Naive thymus-derived CD4-positive, alpha-beta T cell (primary cell): ENCODE results near the gene SLC7A1. TPM values are rescaled to one million over a fixed set of nuclear protein-coding genes. Genes with fewer than 3 reads are reported as not detected.

Experiments used
- ATAC-seq: fragments of 150-1000 bp; cut with Tn5 transposase; 2 replicates; pipeline ENCODE4 v1.10.0; 2021; ENCODE audit warnings: mild to moderate bottlenecking, moderate library complexity
- CTCF ChIA-PET: fragments of 350-600 bp; sonication (Branson Sonifier 250); formaldehyde crosslinking; loops from one replicate; lab custom pipeline; 2021; ENCODE audit warnings: antibody characterized with exemption; lab: Charles Lee
- POLR2A ChIA-PET: fragments of 350-600 bp; sonication (Branson Sonifier 250); formaldehyde crosslinking; loops from one replicate; lab custom pipeline; 2021; ENCODE audit warnings: antibody characterized with exemption, inconsistent platforms; lab: Charles Lee
- DNase-seq, 9 donors: peaks; one replicate each; pipeline versions ENCODE4 v3.0.0 to v3.0.0-alpha.2; 2020 to 2022; ENCODE audit warnings: mixed read lengths in 1 of 9
- H3K27ac ChIP-seq: one replicate; pipeline ENCODE4 v1.7.0; 2013; ENCODE audit warnings: mild to moderate bottlenecking, low read depth, low read length, moderate library complexity
- H3K27me3 ChIP-seq, 2 donors: one replicate each; pipeline ENCODE4 v1.7.0; 2013; ENCODE audit warnings: low read length in 2 of 2, mild to moderate bottlenecking in 2 of 2, moderate library complexity in 2 of 2; ENCODE audit not compliant: control insufficient read depth in 2 of 2, insufficient read depth in 2 of 2
- H3K36me3 ChIP-seq, 3 experiments: 1 replicate in 2 of 3; 2 replicates in 1 of 3; pipeline ENCODE4 v1.7.0; 2013; ENCODE audit warnings: low read length in 3 of 3, mild to moderate bottlenecking in 3 of 3, moderate library complexity in 1 of 3; ENCODE audit not compliant: insufficient read depth in 3 of 3, control insufficient read depth in 2 of 3
- H3K4me1 ChIP-seq, 2 donors: one replicate each; pipeline ENCODE4 v1.7.0; 2013; ENCODE audit warnings: low read length in 2 of 2, mild to moderate bottlenecking in 2 of 2, moderate library complexity in 1 of 2; ENCODE audit not compliant: control insufficient read depth in 2 of 2, insufficient read depth in 2 of 2
- H3K4me3 ChIP-seq: 2 replicates; pipeline ENCODE4 v1.7.0; 2013; ENCODE audit warnings: mild to moderate bottlenecking, low read length
- H3K9me3 ChIP-seq, 3 experiments: 1 replicate in 2 of 3; 2 replicates in 1 of 3; pipeline ENCODE4 v1.7.0; 2013; ENCODE audit warnings: low read length in 3 of 3; ENCODE audit not compliant: control insufficient read depth in 2 of 3
- H3K27ac Mint-ChIP-seq, 9 donors: one replicate each; pipeline ENCODE4 v1.8.0; 2020 to 2022; ENCODE audit warnings: mixed read lengths in 9 of 9, mild to moderate bottlenecking in 8 of 9, moderate library complexity in 5 of 9, inconsistent platforms in 2 of 9
- H3K27me3 Mint-ChIP-seq, 5 donors: one replicate each; pipeline ENCODE4 v1.8.0; 2021 to 2022; ENCODE audit warnings: mixed read lengths in 5 of 5, mild to moderate bottlenecking in 1 of 5
- H3K36me3 Mint-ChIP-seq, 5 donors: one replicate each; pipeline ENCODE4 v1.8.0; 2020 to 2022; ENCODE audit warnings: mixed read lengths in 5 of 5, mild to moderate bottlenecking in 3 of 5, inconsistent platforms in 1 of 5
- H3K4me1 Mint-ChIP-seq, 7 donors: one replicate each; pipeline ENCODE4 v1.8.0; 2020 to 2022; ENCODE audit warnings: mixed read lengths in 7 of 7, mild to moderate bottlenecking in 3 of 7, inconsistent platforms in 1 of 7
- H3K4me3 Mint-ChIP-seq, 10 donors: one replicate each; pipeline ENCODE4 v1.8.0; 2020 to 2022; ENCODE audit warnings: mild to moderate bottlenecking in 10 of 10, mixed read lengths in 10 of 10, moderate library complexity in 6 of 10, inconsistent platforms in 2 of 10
- H3K9me3 Mint-ChIP-seq, 11 donors: one replicate each; pipeline ENCODE4 v1.8.0; 2020 to 2022; ENCODE audit warnings: mixed read lengths in 11 of 11, mild to moderate bottlenecking in 4 of 11, inconsistent platforms in 1 of 11, moderate library complexity in 1 of 11
- intact Hi-C, 2 donors: fragments of 100-400 bp; cut with micrococcal nuclease; formaldehyde crosslinking; loops; one replicate each; pipeline ENCODE4 v1.15.1; 2023
- polyA plus RNA-seq, 2 donors: library from polyadenylated mRNA; unstranded; fragments of 300-500 nt; fragmentation: Illumina TruSeq; gene quantifications; one replicate each; pipeline ENCODE4 v1.2.3, GENCODE V29; 2021
- total RNA-seq, 6 experiments: library from RNA in 5 of 6; stranded (reverse) in 5 of 6; gene quantifications; 1 replicate in 5 of 6; 2 replicates in 1 of 6; pipeline ENCODE4 v1.2.3 and lab custom pipeline; 2021 to 2026

SLC7A1 gene
- total and polyA plus RNA-seq, 7 experiments from 2014 or later, result 4.9 to 63.8 (median 23.1) TPM

GRCh38 chr13:29520671-29521070, 74.8 kb downstream of the SLC7A1 start:
- POLR2A ChIA-PET, result no interaction called here

GRCh38 chr13:29519921-29520320, 75.6 kb downstream of the SLC7A1 start:
- intact Hi-C loops, result no loop called here

More at GRCh38 chr13:29520671-29521070, 74.8 kb downstream of the SLC7A1 start:
- no peak overlapping the region for H3K27ac ChIP-seq
- intact Hi-C loops, result no loop called here
- Mint-ChIP-seq H3K27ac (no peak overlapping the region), H3K9me3 (no peaks in the 10 kb centered on the region), H3K27me3 (no peaks in the 10 kb centered on the region), H3K4me3 (no peak overlapping the region), H3K4me1 (peaks cover 0 to 2% (median 0%) of the 10 kb centered on the region in 7 donors), H3K36me3 (peaks cover 6 to 65% (median 11%) of the 10 kb centered on the region in 5 donors)
- ATAC-seq (no peak), DNase-seq (no peak)
- H3K36me3 ChIP-seq, result peaks cover 0 to 91% (median 19%) of the 10 kb centered on the region in 3 experiments
- no peaks in the 10 kb centered on the region for H3K27me3 ChIP-seq
- H3K4me1 ChIP-seq, result no peaks in the 10 kb centered on the region
- no peaks in the 10 kb centered on the region for H3K9me3 ChIP-seq
- CTCF ChIA-PET, result interaction anchor here (0.6 kb wide), 1 partner anchor 405 kb away, joined by 3 read pairs; no protein-coding TSS in a partner anchor
- no peak overlapping the region for H3K4me3 ChIP-seq

GRCh38 chr13:29516880-29517279, 78.6 kb downstream of the SLC7A1 start:
- no peak overlapping the region for H3K27ac Mint-ChIP-seq
- H3K36me3 Mint-ChIP-seq, result peaks cover 4 to 52% (median 11%) of the 10 kb centered on the region in 5 donors
- no peak overlapping the region for H3K4me3 Mint-ChIP-seq

More at GRCh38 chr13:29519921-29520320, 75.6 kb downstream of the SLC7A1 start:
- Mint-ChIP-seq H3K4me1 (peaks cover 0 to 2% (median 0%) of the 10 kb centered on the region in 7 donors), H3K27me3 (no peaks in the 10 kb centered on the region), H3K27ac (no peak overlapping the region), H3K9me3 (no peaks in the 10 kb centered on the region), H3K36me3 (peaks cover 6 to 67% (median 11%) of the 10 kb centered on the region in 5 donors), H3K4me3 (no peak overlapping the region)
- Histone ChIP-seq H3K4me1 (no peaks in the 10 kb centered on the region), H3K4me3 (no peak overlapping the region), H3K27me3 (no peaks in the 10 kb centered on the region), H3K36me3 (peaks cover 0 to 94% (median 19%) of the 10 kb centered on the region in 3 experiments), H3K9me3 (no peaks in the 10 kb centered on the region), H3K27ac (no peak overlapping the region)
- ATAC-seq (no peak), DNase-seq (no peak)
- ChIA-PET CTCF (no interaction called here), POLR2A (no interaction called here)

GRCh38 chr13:29516012-29516411, 79.5 kb downstream of the SLC7A1 start:
- ATAC-seq, result no peak
- H3K27me3 Mint-ChIP-seq, result no peaks in the 10 kb centered on the region
- no peak for DNase-seq
- ChIA-PET POLR2A (no interaction called here), CTCF (no interaction called here)
- Histone ChIP-seq H3K4me1 (no peaks in the 10 kb centered on the region), H3K36me3 (peaks cover 0 to 85% (median 9%) of the 10 kb centered on the region in 3 experiments), H3K27me3 (no peaks in the 10 kb centered on the region), H3K9me3 (no peaks in the 10 kb centered on the region), H3K27ac (no peak overlapping the region), H3K4me3 (no peak overlapping the region)
- H3K27ac Mint-ChIP-seq, result no peak overlapping the region
- H3K9me3 Mint-ChIP-seq, result no peaks in the 10 kb centered on the region
- intact Hi-C loops, result no loop called here
- no peak overlapping the region for H3K4me3 Mint-ChIP-seq
- H3K36me3 Mint-ChIP-seq, result peaks cover 0 to 47% (median 11%) of the 10 kb centered on the region in 5 donors
- peaks cover 0 to 2% (median 0%) of the 10 kb centered on the region in 7 donors for H3K4me1 Mint-ChIP-seq

More at GRCh38 chr13:29516880-29517279, 78.6 kb downstream of the SLC7A1 start:
- Histone ChIP-seq H3K4me1 (no peaks in the 10 kb centered on the region), H3K27me3 (no peaks in the 10 kb centered on the region), H3K4me3 (no peak overlapping the region), H3K9me3 (no peaks in the 10 kb centered on the region), H3K27ac (no peak overlapping the region), H3K36me3 (peaks cover 0 to 93% (median 9%) of the 10 kb centered on the region in 3 experiments)
- CTCF ChIA-PET, result interaction anchor here (0.6 kb wide), 1 partner anchor 8 kb away, joined by 3 read pairs; no protein-coding TSS in a partner anchor
- POLR2A ChIA-PET, result no interaction called here
- Mint-ChIP-seq H3K4me1 (peaks cover 0 to 2% (median 0%) of the 10 kb centered on the region in 7 donors), H3K27me3 (no peaks in the 10 kb centered on the region), H3K9me3 (no peaks in the 10 kb centered on the region)
- no peak for ATAC-seq
- intact Hi-C loops, result no loop called here
- no peak for DNase-seq

GRCh38 chr13:29515372-29515771, 80.1 kb downstream of the SLC7A1 start:
- Histone ChIP-seq H3K27me3 (no peaks in the 10 kb centered on the region), H3K4me1 (no peaks in the 10 kb centered on the region), H3K4me3 (no peak overlapping the region), H3K9me3 (no peaks in the 10 kb centered on the region), H3K36me3 (peaks cover 0 to 83% (median 9%) of the 10 kb centered on the region in 3 experiments), H3K27ac (no peak overlapping the region)
- intact Hi-C loops, result no loop called here
- Mint-ChIP-seq H3K27ac (no peak overlapping the region), H3K36me3 (peaks cover 0 to 41% (median 11%) of the 10 kb centered on the region in 5 donors), H3K4me3 (no peak overlapping the region), H3K9me3 (no peaks in the 10 kb centered on the region), H3K27me3 (no peaks in the 10 kb centered on the region), H3K4me1 (peaks cover 0 to 2% (median 0%) of the 10 kb centered on the region in 7 donors)
- CTCF ChIA-PET, result no interaction called here
- POLR2A ChIA-PET, result no interaction called here
- no peak for ATAC-seq
- DNase-seq, result no peak

GRCh38 chr13:29514720-29515310, 80.7 kb downstream of the SLC7A1 start:
- POLR2A ChIA-PET, result no interaction called here
- ATAC-seq, result no peak
- CTCF ChIA-PET, result no interaction called here
- H3K4me1 Mint-ChIP-seq, result no peaks in the 10 kb centered on the region
- no peak overlapping the region for H3K27ac Mint-ChIP-seq
- no peak overlapping the region for H3K27ac ChIP-seq
- no peaks in the 10 kb centered on the region for H3K9me3 Mint-ChIP-seq
- DNase-seq, result no peak
- H3K4me3 ChIP-seq, result no peak overlapping the region
- H3K9me3 ChIP-seq, result no peaks in the 10 kb centered on the region
- H3K4me1 ChIP-seq, result no peaks in the 10 kb centered on the region
- H3K4me3 Mint-ChIP-seq, result no peak overlapping the region
- intact Hi-C loops, result no loop called here
- H3K36me3 Mint-ChIP-seq, result peaks cover 0 to 36% (median 7%) of the 10 kb centered on the region in 5 donors
- no peaks in the 10 kb centered on the region for H3K27me3 Mint-ChIP-seq
- peaks cover 0 to 78% (median 9%) of the 10 kb centered on the region in 3 experiments for H3K36me3 ChIP-seq
- H3K27me3 ChIP-seq, result no peaks in the 10 kb centered on the region
